HCT116 (cell line): ENCODE results near the gene MICAL3. TPM values are rescaled to one million over a fixed set of nuclear protein-coding genes. Genes with fewer than 3 reads are reported as not detected.

Source experiments
- ATAC-seq: fragments of 200-7000 bp; cut with Tn5 transposase; 2 replicates; pipeline ENCODE4 v1.9.1; 2020; ENCODE audit warnings: mild to moderate bottlenecking, moderate library complexity
- BruUV-seq: library from RNA; stranded (reverse); fragments of 400-500 nt; replicated peaks from 2 replicates; lab custom pipeline; 2021; lab: Mats Ljungman, UMichigan
- CTCF ChIA-PET: fragments of 300-600 bp; sonication (Branson Sonifier 250); formaldehyde crosslinking; loops from one replicate; lab custom pipeline; 2021; ENCODE audit warnings: antibody characterized with exemption; lab: Charles Lee
- POLR2A ChIA-PET: fragments of 300-600, 350-600 bp; sonication (Branson Sonifier 250); formaldehyde crosslinking; loops from one replicate; lab custom pipeline; 2021; ENCODE audit warnings: antibody characterized with exemption; lab: Charles Lee
- RAD21 ChIA-PET, 2 experiments: fragments of 300-600 bp; sonication (Branson Sonifier 250); formaldehyde crosslinking; loops; one replicate each; lab custom pipeline; 2023; ENCODE audit warnings: low total read pairs in 2 of 2; ENCODE audit not compliant: uncharacterized antibody in 2 of 2, unreplicated experiment in 2 of 2, low non-redundant PET in 1 of 2; lab: Charles Lee
- DNase-seq: peaks from one replicate; pipeline ENCODE4 v3.0.0-alpha.2; 2010; ENCODE audit warnings: low read depth, low spot score
- H2AFZ ChIP-seq: fragments of 200-600 bp; shearing (Covaris generic), sonication (generic); 2 replicates; pipeline ENCODE4 v1.6.1; 2017; ENCODE audit warnings: low read depth, mixed run types, mixed read lengths, antibody characterized with exemption, low read length; ENCODE audit not compliant: poor library complexity, severe bottlenecking
- H3K27ac ChIP-seq: 2 replicates; pipeline ENCODE4 v1.5.1; 2012; ENCODE audit warnings: low read depth, low read length
- H3K27me3 ChIP-seq: fragments of 200-600 bp; sonication (generic); 2 replicates; pipeline ENCODE4 v1.6.1; 2016; ENCODE audit warnings: mixed run types, low read length, mixed read lengths; ENCODE audit not compliant: insufficient read depth
- H3K36me3 ChIP-seq, 2 experiments: fragments of 200-500 bp in 1 of 2; fragments of 200-600 bp in 1 of 2; sonication (Bioruptor generic) in 1 of 2; sonication (generic) in 1 of 2; 2 replicates each; pipeline versions ENCODE4 v1.5.1 to v1.6.1; 2014 to 2016; ENCODE audit warnings: low read length in 2 of 2, inconsistent platforms in 1 of 2, mixed read lengths in 1 of 2, mixed run types in 1 of 2; ENCODE audit not compliant: insufficient read depth in 2 of 2, control insufficient read depth in 1 of 2
- H3K4me1 ChIP-seq, 2 experiments: fragments of 200-600 bp in 1 of 2; sonication (generic) in 1 of 2; 2 replicates each; pipeline versions ENCODE4 v1.5.1 to v1.6.1; 2012 to 2017; ENCODE audit warnings: low read length in 2 of 2, inconsistent platforms in 1 of 2, mild to moderate bottlenecking in 1 of 2, mixed read lengths in 1 of 2, mixed run types in 1 of 2, moderate library complexity in 1 of 2; ENCODE audit not compliant: insufficient read depth in 2 of 2, control insufficient read depth in 1 of 2
- H3K4me2 ChIP-seq: fragments of 200-600 bp; sonication (generic); 2 replicates; pipeline ENCODE4 v1.6.1; 2017; ENCODE audit warnings: mixed run types, low read length, mixed read lengths
- H3K4me3 ChIP-seq, 2 experiments: fragments of 200-600 bp in 1 of 2; sonication (generic) in 1 of 2; replicated peaks in 1 of 2; 2 replicates each; pipeline ENCODE4 v1.5.1; 2011 to 2016; ENCODE audit warnings: low read length in 2 of 2, control low read depth in 1 of 2, low read depth in 1 of 2, mild to moderate bottlenecking in 1 of 2, mixed read lengths in 1 of 2, mixed run types in 1 of 2
- H3K79me2 ChIP-seq: fragments of 200-600 bp; sonication (generic); 2 replicates; pipeline ENCODE4 v1.6.1; 2017; ENCODE audit warnings: mild to moderate bottlenecking, mixed run types, low read length, moderate library complexity, mixed read lengths; ENCODE audit not compliant: insufficient read depth
- H3K9ac ChIP-seq: fragments of 200-600 bp; sonication (generic); 2 replicates; pipeline ENCODE4 v1.6.1; 2016; ENCODE audit warnings: low read length, mixed read lengths
- H3K9me2 ChIP-seq: fragments of 200-600 bp; sonication (generic), shearing (Covaris generic); 2 replicates; pipeline ENCODE4 v1.6.1; 2017; ENCODE audit warnings: mixed run types, mild to moderate bottlenecking, moderate library complexity; ENCODE audit not compliant: insufficient read depth
- H3K9me3 ChIP-seq, 2 experiments: fragments of 200-500 bp in 1 of 2; fragments of 200-600 bp in 1 of 2; sonication (Bioruptor generic) in 1 of 2; sonication (generic) in 1 of 2; 2 replicates each; pipeline ENCODE4 v1.6.1; 2014 to 2017; ENCODE audit warnings: low read length in 2 of 2, mixed read lengths in 2 of 2, inconsistent platforms in 1 of 2, low read depth in 1 of 2, mild to moderate bottlenecking in 1 of 2, mixed run types in 1 of 2, moderate library complexity in 1 of 2; ENCODE audit not compliant: control insufficient read depth in 1 of 2, insufficient read depth in 1 of 2
- H4K20me1 ChIP-seq: fragments of 200-600 bp; sonication (generic), shearing (Covaris generic); 2 replicates; pipeline ENCODE4 v1.6.1; 2017; ENCODE audit warnings: mixed run types, mild to moderate bottlenecking, moderate library complexity; ENCODE audit not compliant: insufficient read depth
- EZH2phosphoT487 ChIP-seq: fragments of 200-600 bp; IDR thresholded peaks from 2 replicates; pipeline ENCODE4 v1.6.1; 2018; ENCODE audit warnings: antibody characterized with exemption, borderline replicate concordance
- JUND ChIP-seq: IDR thresholded peaks from 2 replicates; pipeline ENCODE4 v1.6.1; 2012
- RAD21 ChIP-seq: IDR thresholded peaks from 2 replicates; pipeline ENCODE4 v1.6.1; 2012; ENCODE audit warnings: low read depth, mild to moderate bottlenecking
- TCF7L2 ChIP-seq: IDR thresholded peaks from 2 replicates; pipeline ENCODE4 v1.7.0; 2011; ENCODE audit warnings: borderline replicate concordance, inconsistent platforms; ENCODE audit not compliant: insufficient read depth, insufficient read length; ENCODE audit errors: extremely low read depth
- intact Hi-C: fragments of 100-400 bp; cut with micrococcal nuclease; formaldehyde crosslinking; loops from 2 replicates; pipeline ENCODE4 v1.10.0; 2022
- total RNA-seq: library from RNA; stranded (reverse); gene quantifications from one replicate; pipeline ENCODE4 v1.2.1, GENCODE V29; 2021; ENCODE audit not compliant: unreplicated experiment
- TF ChIP-seq, protein P1 (sequence below): IDR thresholded peaks from 2 replicates; pipeline ENCODE4 v1.6.1; 2012
- TF ChIP-seq, protein P2 (sequence below), 3 experiments: fragments of 200-600 bp in 1 of 3; sonication (generic) in 1 of 3; IDR thresholded peaks in 2 of 3; conservative IDR thresholded peaks in 1 of 3; 2 replicates each; pipeline ENCODE4 v1.5.1; 2012 to 2017; ENCODE audit warnings: low read depth in 2 of 3, low read length in 2 of 3, antibody characterized with exemption in 1 of 3, borderline replicate concordance in 1 of 3, control low read depth in 1 of 3, mild to moderate bottlenecking in 1 of 3, mixed read lengths in 1 of 3, mixed run types in 1 of 3, moderate library complexity in 1 of 3; ENCODE audit not compliant: insufficient read depth in 1 of 3

The MICAL3 gene
- total RNA-seq, 1 experiment from 2014 or later: 30.8 TPM

DNA sequence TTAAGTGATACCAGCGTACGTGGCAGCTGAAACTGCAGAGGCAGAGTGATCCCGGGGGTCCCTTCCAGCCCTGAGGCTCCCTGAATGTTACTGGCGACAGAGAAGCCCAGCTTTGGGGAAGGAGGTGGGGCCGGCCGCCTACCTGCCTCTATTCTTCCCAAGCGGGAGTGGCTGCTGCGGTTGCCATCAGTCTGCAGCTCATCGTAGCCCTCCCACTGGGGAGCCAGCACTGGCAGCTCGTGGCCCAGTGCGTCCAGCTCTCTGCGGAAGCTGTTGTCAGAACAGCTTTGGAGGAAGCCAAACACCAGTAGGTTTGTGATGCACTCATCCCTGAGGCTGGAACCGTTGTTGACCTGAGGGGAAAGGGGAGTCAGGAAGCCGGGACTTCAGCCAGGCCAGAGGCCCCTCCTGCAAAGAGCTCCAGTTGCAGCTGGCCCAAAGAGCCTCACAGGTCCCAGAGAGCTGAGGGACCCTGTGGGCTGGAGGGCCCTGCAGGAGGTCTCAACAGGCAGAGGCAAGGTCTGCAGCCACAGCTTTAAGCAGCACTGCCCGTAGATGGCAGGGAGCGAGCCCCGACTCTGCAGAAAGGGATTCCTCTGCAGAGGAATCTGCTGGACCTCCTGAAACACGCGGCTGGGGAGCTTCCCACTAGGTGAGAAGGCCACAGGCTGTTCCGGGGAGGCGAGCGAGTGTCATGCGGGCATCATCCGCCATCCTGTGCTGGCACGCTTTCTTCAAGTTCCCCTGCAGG is 280.5 kb downstream of the MICAL3 start:
- no peaks in the 10 kb centered on the region; a peak in 1 of 4 replicates for H3K36me3 ChIP-seq
- intact Hi-C loops: loop anchor here (2.0 kb wide), 1 partner anchor 333 kb away; the partner anchor contains the start of gene PEX26
- DNase-seq: no peak
- no peaks in the 10 kb centered on the region for H4K20me1 ChIP-seq
- no peak overlapping the region for H3K9ac ChIP-seq
- H3K9me3 ChIP-seq: no peaks in the 10 kb centered on the region
- H3K27me3 ChIP-seq: no peaks in the 10 kb centered on the region
- H3K9me2 ChIP-seq: no peaks in the 10 kb centered on the region
- ATAC-seq: no peak
- ChIA-PET POLR2A (no interaction called here), RAD21 (interaction anchor here in 1 of 2 experiments (1.4 kb wide), 1 partner anchor 41 kb away, joined by 4 read pairs; no protein-coding TSS in a partner anchor), CTCF (interaction anchor here (1.2 to 6.2 kb wide), 6 partner anchors 9 to 406 kb away, joined by 3 to 87 read pairs (median 4); partner anchors contain the start of gene USP18)
- no TSS peak for BruUV-seq
- no peak overlapping the region for H2AFZ ChIP-seq
- TF ChIP-seq TCF7L2 (no peak), EZH2phosphoT487 (no peak)
- no peak overlapping the region for H3K4me2 ChIP-seq
- H3K79me2 ChIP-seq: no peaks in the 10 kb centered on the region
- no peak overlapping the region for H3K27ac ChIP-seq
- H3K4me3 ChIP-seq: no peak overlapping the region
- H3K4me1 ChIP-seq: no peaks in the 10 kb centered on the region

DNA sequence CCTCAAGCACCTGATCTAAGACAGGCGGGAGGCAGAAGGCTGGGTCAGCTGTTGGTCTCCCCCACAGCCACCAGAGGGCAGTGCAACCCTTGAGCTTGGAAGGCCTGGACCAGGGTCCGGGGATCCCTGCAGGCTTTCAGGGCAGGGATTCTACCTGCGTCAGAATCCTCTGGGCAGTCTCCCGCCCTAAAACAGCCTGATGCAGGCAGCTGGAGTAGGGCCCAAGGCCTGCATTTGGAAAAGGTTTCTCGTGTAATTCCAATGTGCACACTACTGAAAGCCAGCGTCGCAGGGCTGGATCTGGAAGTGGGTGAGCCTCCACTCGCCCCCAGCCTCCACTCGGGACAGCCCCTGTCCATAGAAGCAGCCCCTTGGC is 281.8 kb downstream of the MICAL3 start:
- Histone ChIP-seq H2AFZ (no peak overlapping the region), H4K20me1 (no peaks in the 10 kb centered on the region), H3K27ac (no peak overlapping the region), H3K9ac (no peak overlapping the region), H3K79me2 (no peaks in the 10 kb centered on the region), H3K4me3 (no peak overlapping the region), H3K27me3 (no peaks in the 10 kb centered on the region), H3K36me3 (peaks cover 0 to 4% of the 10 kb centered on the region in 2 experiments; a peak in 1 of 4 replicates), H3K9me2 (no peaks in the 10 kb centered on the region), H3K4me1 (no peaks in the 10 kb centered on the region), H3K4me2 (no peak overlapping the region), H3K9me3 (no peaks in the 10 kb centered on the region)
- RAD21 ChIA-PET: interaction anchor here (0.6 to 2.4 kb wide), 10 partner anchors 32 to 334 kb away, joined by 3 to 7 read pairs (median 4); no protein-coding TSS in a partner anchor
- peak; percentile 96 for ATAC-seq
- TF ChIP-seq, protein P1, sequence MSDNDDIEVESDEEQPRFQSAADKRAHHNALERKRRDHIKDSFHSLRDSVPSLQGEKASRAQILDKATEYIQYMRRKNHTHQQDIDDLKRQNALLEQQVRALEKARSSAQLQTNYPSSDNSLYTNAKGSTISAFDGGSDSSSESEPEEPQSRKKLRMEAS: no peak
- TF ChIP-seq RAD21 (peak; percentile 67), JUND (no peak)
- TF ChIP-seq, protein P2, sequence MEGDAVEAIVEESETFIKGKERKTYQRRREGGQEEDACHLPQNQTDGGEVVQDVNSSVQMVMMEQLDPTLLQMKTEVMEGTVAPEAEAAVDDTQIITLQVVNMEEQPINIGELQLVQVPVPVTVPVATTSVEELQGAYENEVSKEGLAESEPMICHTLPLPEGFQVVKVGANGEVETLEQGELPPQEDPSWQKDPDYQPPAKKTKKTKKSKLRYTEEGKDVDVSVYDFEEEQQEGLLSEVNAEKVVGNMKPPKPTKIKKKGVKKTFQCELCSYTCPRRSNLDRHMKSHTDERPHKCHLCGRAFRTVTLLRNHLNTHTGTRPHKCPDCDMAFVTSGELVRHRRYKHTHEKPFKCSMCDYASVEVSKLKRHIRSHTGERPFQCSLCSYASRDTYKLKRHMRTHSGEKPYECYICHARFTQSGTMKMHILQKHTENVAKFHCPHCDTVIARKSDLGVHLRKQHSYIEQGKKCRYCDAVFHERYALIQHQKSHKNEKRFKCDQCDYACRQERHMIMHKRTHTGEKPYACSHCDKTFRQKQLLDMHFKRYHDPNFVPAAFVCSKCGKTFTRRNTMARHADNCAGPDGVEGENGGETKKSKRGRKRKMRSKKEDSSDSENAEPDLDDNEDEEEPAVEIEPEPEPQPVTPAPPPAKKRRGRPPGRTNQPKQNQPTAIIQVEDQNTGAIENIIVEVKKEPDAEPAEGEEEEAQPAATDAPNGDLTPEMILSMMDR (IDR thresholded peaks at IDR 0.05 in 2 of 3, conservative IDR thresholded peaks at IDR 0.05 in 1 of 3; ENCODE audit: borderline replicate concordance in 1 of 3, insufficient read depth in 1 of 3, low read depth in 2 of 3, low read length in 2 of 3): peak; percentile 40 to 90 (median 76); a peak in 5 of 6 replicates
- no TSS peak for BruUV-seq
- CTCF ChIA-PET: interaction anchor here (0.6 to 6.2 kb wide), 12 partner anchors 8 to 407 kb away, joined by 3 to 87 read pairs (median 6); partner anchors contain the start of genes PEX26 and USP18
- DNase-seq: peak; percentile 59
- POLR2A ChIA-PET: interaction anchor here (0.5 to 1.3 kb wide), 5 partner anchors 17 to 409 kb away, joined by 3 to 6 read pairs (median 3); no protein-coding TSS in a partner anchor
- intact Hi-C loops: loop anchor here (1.0 to 2.0 kb wide), 3 partner anchors 43 to 334 kb away; partner anchors contain the start of gene PEX26
